ENCODE results near the gene ADPRH. TPM values are rescaled to one million over a fixed set of nuclear protein-coding genes. Genes with fewer than 3 reads are reported as not detected.

Gene ADPRH
- total RNA-seq, 5 donors from 2014 or later (not counting 1 experiment from before 2014, with no cell fraction given): 0.43 to 3.6 (median 1.5) TPM

DNA sequence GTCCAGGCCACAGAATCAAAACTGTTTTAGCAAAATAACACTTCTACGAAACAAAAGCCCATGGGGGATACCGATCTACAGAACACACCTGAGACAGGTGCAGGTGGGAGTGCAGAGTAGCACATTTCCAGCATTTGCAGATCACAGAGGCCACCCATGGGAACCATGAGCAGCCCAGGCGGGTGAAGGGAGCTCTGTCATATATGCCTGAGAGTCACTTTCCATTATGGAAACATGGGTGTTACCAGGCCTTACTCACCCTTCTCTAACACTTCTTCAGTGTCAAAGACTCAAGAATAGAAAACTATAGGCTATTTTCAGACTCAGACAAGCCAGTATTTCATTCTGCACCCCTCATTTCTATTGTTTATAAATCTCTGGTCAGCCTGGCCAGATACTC lies 21.9 kb downstream of the ADPRH start:
- no peak for ATAC-seq (replicated peaks in 1 of 4)
- POLR2A ChIA-PET: no interaction called here

DNA sequence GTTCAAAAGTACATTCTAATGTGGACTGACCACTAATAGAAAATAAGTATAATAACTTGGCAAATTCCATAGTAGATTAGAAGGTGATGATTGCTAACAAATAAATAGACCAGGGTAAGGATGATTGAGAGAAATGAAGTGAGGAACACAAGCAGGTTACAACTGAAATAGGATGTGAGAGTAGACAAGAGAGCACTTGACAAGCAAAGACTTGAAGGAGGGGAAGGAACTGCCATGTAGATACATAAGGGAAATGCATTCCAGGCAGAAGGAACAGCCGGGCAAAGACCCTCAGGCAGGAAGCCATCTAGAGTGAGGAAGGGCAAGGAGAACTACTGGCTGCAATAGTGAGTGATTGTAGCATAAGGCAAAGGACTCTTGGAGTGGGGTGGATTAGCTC lies 23.4 kb downstream of the ADPRH start:
- 100% methylated on average over 1 of the region's 1 CpG for WGBS (ENCODE audit: insufficient coverage)
- POLR2A ChIA-PET: no interaction called here

More for the DNA sequence above, 21.9 kb downstream of the ADPRH start:
- Mint-ChIP-seq H3K4me3 (no peak overlapping the region), H3K4me1 (peaks cover 0 to 5% (median 4%) of the 10 kb centered on the region in 3 donors), H3K27me3 (no peaks in the 10 kb centered on the region), H3K36me3 (no peaks in the 10 kb centered on the region), H3K9me3 (no peaks in the 10 kb centered on the region), H3K27ac (no peak overlapping the region)
- H3K36me3 ChIP-seq (ENCODE audit: control insufficient read depth in 2 of 2, extremely low read depth in 1 of 2, insufficient read depth in 1 of 2, low read length in 1 of 2): no peaks in the 10 kb centered on the region
- H3K27ac ChIP-seq (ENCODE audit: low read length): no peak overlapping the region
- H3K4me3 ChIP-seq (ENCODE audit: control insufficient read depth in 1 of 2, extremely low read depth in 1 of 2, low read length in 1 of 2): no peak overlapping the region
- H3K27me3 ChIP-seq (replicated peaks in 1 of 2; ENCODE audit: control insufficient read depth in 2 of 2, extremely low read depth in 1 of 2, insufficient read depth in 2 of 2, low read length in 1 of 2): no peaks in the 10 kb centered on the region
- CTCF ChIA-PET: no interaction called here
- no peak for DNase-seq
- no peaks in the 10 kb centered on the region for H3K4me1 ChIP-seq (ENCODE audit: control insufficient read depth in 1 of 2, extremely low read depth in 1 of 2, insufficient read depth in 2 of 2, low read length in 2 of 2)
- no peaks in the 10 kb centered on the region for H3K9me3 ChIP-seq
- WGBS (ENCODE audit: insufficient coverage): 63% methylated on average over 1 of the region's 3 CpGs

GRCh38 chr3:119604878-119605277 lies 25.6 kb downstream of the ADPRH start:
- ATAC-seq (replicated peaks in 1 of 4) (no peak), DNase-seq (no peak)
- CTCF ChIA-PET: no interaction called here
- H3K4me1 ChIP-seq (ENCODE audit: control insufficient read depth in 1 of 2, extremely low read depth in 1 of 2, insufficient read depth in 2 of 2, low read length in 2 of 2): no peaks in the 10 kb centered on the region
- no peak overlapping the region for H3K4me3 ChIP-seq (ENCODE audit: control insufficient read depth in 1 of 2, extremely low read depth in 1 of 2, low read length in 1 of 2)
- Mint-ChIP-seq H3K27ac (no peak overlapping the region), H3K36me3 (no peaks in the 10 kb centered on the region), H3K9me3 (no peaks in the 10 kb centered on the region), H3K27me3 (peaks cover 11 to 14% of the 10 kb centered on the region in 2 donors), H3K4me3 (no peak overlapping the region), H3K4me1 (peaks cover 0 to 3% (median 0%) of the 10 kb centered on the region in 3 donors)
- H3K27ac ChIP-seq (ENCODE audit: low read length): no peak overlapping the region
- peaks cover 0 to 2% of the 10 kb centered on the region in 2 experiments for H3K27me3 ChIP-seq (replicated peaks in 1 of 2; ENCODE audit: control insufficient read depth in 2 of 2, extremely low read depth in 1 of 2, insufficient read depth in 2 of 2, low read length in 1 of 2)
- WGBS (ENCODE audit: insufficient coverage): 75% methylated on average over 1 of the region's 1 CpG
- H3K9me3 ChIP-seq: no peaks in the 10 kb centered on the region
- H3K36me3 ChIP-seq (ENCODE audit: control insufficient read depth in 2 of 2, extremely low read depth in 1 of 2, insufficient read depth in 1 of 2, low read length in 1 of 2): no peaks in the 10 kb centered on the region
- POLR2A ChIA-PET: no interaction called here

More for the DNA sequence above, 23.4 kb downstream of the ADPRH start:
- Mint-ChIP-seq H3K27ac (no peak overlapping the region), H3K27me3 (peaks cover 0 to 4% of the 10 kb centered on the region in 2 donors), H3K36me3 (no peaks in the 10 kb centered on the region), H3K4me1 (peaks cover 0 to 3% (median 0%) of the 10 kb centered on the region in 3 donors), H3K4me3 (no peak overlapping the region), H3K9me3 (no peaks in the 10 kb centered on the region)
- Histone ChIP-seq H3K27me3 (replicated peaks in 1 of 2; ENCODE audit: control insufficient read depth in 2 of 2, extremely low read depth in 1 of 2, insufficient read depth in 2 of 2, low read length in 1 of 2) (peaks cover 0 to 2% of the 10 kb centered on the region in 2 experiments), H3K36me3 (ENCODE audit: control insufficient read depth in 2 of 2, extremely low read depth in 1 of 2, insufficient read depth in 1 of 2, low read length in 1 of 2) (no peaks in the 10 kb centered on the region), H3K4me1 (ENCODE audit: control insufficient read depth in 1 of 2, extremely low read depth in 1 of 2, insufficient read depth in 2 of 2, low read length in 2 of 2) (no peaks in the 10 kb centered on the region), H3K4me3 (ENCODE audit: control insufficient read depth in 1 of 2, extremely low read depth in 1 of 2, low read length in 1 of 2) (no peak overlapping the region), H3K9me3 (no peaks in the 10 kb centered on the region), H3K27ac (ENCODE audit: low read length) (no peak overlapping the region)
- DNase-seq (no peak), ATAC-seq (replicated peaks in 1 of 4) (no peak)
- CTCF ChIA-PET: no interaction called here

- Histone ChIP-seq H3K4me1 (ENCODE audit: control insufficient read depth in 1 of 2, extremely low read depth in 1 of 2, insufficient read depth in 2 of 2, low read length in 2 of 2) (no peaks in the 10 kb centered on the region), H3K36me3 (ENCODE audit: control insufficient read depth in 2 of 2, extremely low read depth in 1 of 2, insufficient read depth in 1 of 2, low read length in 1 of 2) (no peaks in the 10 kb centered on the region), H3K27ac (ENCODE audit: low read length) (no peak overlapping the region), H3K9me3 (no peaks in the 10 kb centered on the region), H3K4me3 (ENCODE audit: control insufficient read depth in 1 of 2, extremely low read depth in 1 of 2, low read length in 1 of 2) (no peak overlapping the region), H3K27me3 (replicated peaks in 1 of 2; ENCODE audit: control insufficient read depth in 2 of 2, extremely low read depth in 1 of 2, insufficient read depth in 2 of 2, low read length in 1 of 2) (peaks cover 0 to 9% of the 10 kb centered on the region in 2 experiments)
- H3K4me1 Mint-ChIP-seq: no peaks in the 10 kb centered on the region
- ChIA-PET POLR2A (no interaction called here), CTCF (interaction anchor here in 1 of 2 donors (0.6 kb wide), 1 partner anchor 97 kb away, joined by 3 read pairs; no protein-coding TSS in a partner anchor)
- no peaks in the 10 kb centered on the region for H3K9me3 Mint-ChIP-seq
- DNase-seq: no peak
- no peaks in the 10 kb centered on the region for H3K36me3 Mint-ChIP-seq
- no peak for ATAC-seq (replicated peaks in 1 of 4)
- H3K4me3 Mint-ChIP-seq: no peak overlapping the region
- no peak overlapping the region for H3K27ac Mint-ChIP-seq
- peaks cover 15 to 31% of the 10 kb centered on the region in 2 donors for H3K27me3 Mint-ChIP-seq
- no CpG with 5 or more reads among the region's 6 CpGs for WGBS (ENCODE audit: insufficient coverage)
Observed at GRCh38 chr3:119608405-119609000, 29.2 kb downstream of the ADPRH start.

DNA sequence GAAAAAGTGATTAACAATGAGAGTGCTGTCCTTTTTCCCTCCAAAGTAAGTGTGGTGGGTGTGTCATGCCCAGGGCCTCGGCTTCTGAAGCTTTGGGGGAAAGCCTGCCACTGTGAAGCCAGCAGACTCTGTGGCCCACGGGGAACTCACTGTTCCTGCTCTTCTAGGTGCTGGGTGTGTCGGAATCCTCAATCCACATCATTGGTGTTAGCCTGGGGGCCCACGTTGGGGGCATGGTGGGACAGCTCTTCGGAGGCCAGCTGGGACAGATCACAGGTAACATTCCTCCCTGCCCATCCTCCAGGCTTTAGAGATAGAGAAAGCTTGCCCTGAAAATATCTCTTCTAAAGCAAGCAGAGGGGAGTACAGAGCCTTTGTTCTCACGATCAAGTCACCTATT lies 30.0 kb downstream of the ADPRH start:
- peaks cover 19 to 31% of the 10 kb centered on the region in 2 donors for H3K27me3 Mint-ChIP-seq

DNA sequence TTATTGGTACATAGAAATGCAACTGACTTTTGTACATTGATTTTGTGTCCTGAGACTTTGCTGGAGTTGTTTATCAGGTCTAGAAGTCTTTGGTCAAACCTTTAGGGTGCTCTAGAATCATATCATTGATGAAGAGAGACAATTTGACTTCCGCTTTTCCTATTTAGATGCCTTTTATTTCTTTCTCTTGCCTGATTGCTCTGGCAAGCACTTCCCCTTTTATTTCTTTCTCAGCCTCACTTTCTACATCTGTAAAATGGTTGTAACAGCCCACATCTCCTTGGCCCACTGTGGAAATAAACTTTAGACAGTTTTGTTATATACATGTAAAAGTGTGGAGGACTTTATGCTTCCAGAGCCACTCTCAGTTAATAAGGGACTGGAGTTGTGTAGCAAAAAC lies 32.4 kb downstream of the ADPRH start:
- CTCF ChIA-PET: no interaction called here
- H3K4me1 Mint-ChIP-seq: no peaks in the 10 kb centered on the region
- no peak for DNase-seq
- Histone ChIP-seq H3K4me3 (ENCODE audit: control insufficient read depth in 1 of 2, extremely low read depth in 1 of 2, low read length in 1 of 2) (no peak overlapping the region), H3K27me3 (replicated peaks in 1 of 2; ENCODE audit: control insufficient read depth in 2 of 2, extremely low read depth in 1 of 2, insufficient read depth in 2 of 2, low read length in 1 of 2) (peaks cover 0 to 9% of the 10 kb centered on the region in 2 experiments), H3K36me3 (ENCODE audit: control insufficient read depth in 2 of 2, extremely low read depth in 1 of 2, insufficient read depth in 1 of 2, low read length in 1 of 2) (no peaks in the 10 kb centered on the region), H3K27ac (ENCODE audit: low read length) (no peak overlapping the region), H3K4me1 (ENCODE audit: control insufficient read depth in 1 of 2, extremely low read depth in 1 of 2, insufficient read depth in 2 of 2, low read length in 2 of 2) (no peaks in the 10 kb centered on the region), H3K9me3 (no peaks in the 10 kb centered on the region)
- no peaks in the 10 kb centered on the region for H3K36me3 Mint-ChIP-seq
- peaks cover 19 to 31% of the 10 kb centered on the region in 2 donors for H3K27me3 Mint-ChIP-seq
- H3K4me3 Mint-ChIP-seq: no peak overlapping the region
- POLR2A ChIA-PET: no interaction called here
- no peak for ATAC-seq (replicated peaks in 1 of 4)
- H3K27ac Mint-ChIP-seq: no peak overlapping the region
- WGBS (ENCODE audit: insufficient coverage): no CpG with 5 or more reads among the region's 1 CpG
- no peaks in the 10 kb centered on the region for H3K9me3 Mint-ChIP-seq

More for the DNA sequence above, 30.0 kb downstream of the ADPRH start:
- Histone ChIP-seq H3K27ac (ENCODE audit: low read length) (no peak overlapping the region), H3K4me1 (ENCODE audit: control insufficient read depth in 1 of 2, extremely low read depth in 1 of 2, insufficient read depth in 2 of 2, low read length in 2 of 2) (no peaks in the 10 kb centered on the region), H3K4me3 (ENCODE audit: control insufficient read depth in 1 of 2, extremely low read depth in 1 of 2, low read length in 1 of 2) (no peak overlapping the region), H3K36me3 (ENCODE audit: control insufficient read depth in 2 of 2, extremely low read depth in 1 of 2, insufficient read depth in 1 of 2, low read length in 1 of 2) (no peaks in the 10 kb centered on the region), H3K9me3 (no peaks in the 10 kb centered on the region), H3K27me3 (replicated peaks in 1 of 2; ENCODE audit: control insufficient read depth in 2 of 2, extremely low read depth in 1 of 2, insufficient read depth in 2 of 2, low read length in 1 of 2) (peaks cover 0 to 9% of the 10 kb centered on the region in 2 experiments)
- no peak overlapping the region for H3K27ac Mint-ChIP-seq
- WGBS (ENCODE audit: insufficient coverage): 68% methylated on average over 2 of the region's 6 CpGs
- H3K4me1 Mint-ChIP-seq: no peaks in the 10 kb centered on the region
- no peaks in the 10 kb centered on the region for H3K9me3 Mint-ChIP-seq
- no peaks in the 10 kb centered on the region for H3K36me3 Mint-ChIP-seq
- DNase-seq (no peak), ATAC-seq (replicated peaks in 1 of 4) (no peak)
- no peak overlapping the region for H3K4me3 Mint-ChIP-seq
- ChIA-PET CTCF (no interaction called here), POLR2A (no interaction called here)
